HG02852 (cell line): ENCODE results near the gene COX14.
"Not testable (repeated sequence)": the region's sequence is repeated elsewhere in the genome, so short reads cannot be mapped to it uniquely, and the experiment has no call there.

ENCODE experiments used
- ATAC-seq: cut with Tn5 transposase; IDR thresholded peaks from one replicate; pipeline ENCODE4 v1.9.1; 2021; ENCODE audit warnings: mild to moderate bottlenecking, moderate library complexity; ENCODE audit not compliant: unreplicated experiment

Gene COX14

DNA sequence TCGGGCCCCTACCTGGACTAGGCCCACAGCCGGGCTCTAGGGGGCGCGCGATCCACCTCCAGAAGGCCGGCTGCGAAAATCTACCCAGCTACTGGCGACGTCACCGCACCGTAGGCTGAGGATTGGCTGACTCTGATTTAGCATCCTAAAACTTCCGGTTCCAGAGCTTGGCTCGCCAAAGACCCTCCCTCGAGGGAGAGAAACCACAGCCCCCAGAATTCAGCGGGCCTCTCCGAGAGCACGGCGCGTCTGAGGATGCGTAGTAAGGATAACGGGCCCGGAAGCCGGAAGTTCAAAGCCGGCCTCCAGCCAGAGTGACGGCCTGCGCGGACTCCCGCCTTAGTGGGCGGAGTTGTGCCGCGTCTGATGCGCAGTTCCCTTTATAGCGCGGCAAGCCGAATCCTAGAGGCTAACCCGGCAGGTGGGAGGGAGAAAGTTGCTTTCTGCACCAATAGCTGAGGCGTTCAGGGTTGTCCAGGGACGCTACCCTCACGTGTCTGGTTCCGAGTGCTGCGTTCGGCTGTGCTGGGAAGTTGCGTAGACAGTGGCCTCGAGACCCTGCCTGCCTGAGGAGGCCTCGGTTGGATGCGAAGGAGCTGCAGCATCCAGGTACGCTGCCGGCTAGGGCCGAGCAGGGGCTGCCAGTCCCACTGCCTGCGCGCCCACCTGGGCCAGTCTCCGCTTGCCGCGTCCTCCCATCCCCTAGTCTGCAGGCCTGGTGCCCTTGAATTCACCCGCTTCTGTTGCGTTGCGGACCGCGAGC is at the start of gene COX14:
TSS of gene COX14 (plus strand) at position 544 of the 763 bp plus-strand sequence. CDS start 7,808 bp downstream, outside the sequence.
- ATAC-seq = peak; percentile 75

DNA sequence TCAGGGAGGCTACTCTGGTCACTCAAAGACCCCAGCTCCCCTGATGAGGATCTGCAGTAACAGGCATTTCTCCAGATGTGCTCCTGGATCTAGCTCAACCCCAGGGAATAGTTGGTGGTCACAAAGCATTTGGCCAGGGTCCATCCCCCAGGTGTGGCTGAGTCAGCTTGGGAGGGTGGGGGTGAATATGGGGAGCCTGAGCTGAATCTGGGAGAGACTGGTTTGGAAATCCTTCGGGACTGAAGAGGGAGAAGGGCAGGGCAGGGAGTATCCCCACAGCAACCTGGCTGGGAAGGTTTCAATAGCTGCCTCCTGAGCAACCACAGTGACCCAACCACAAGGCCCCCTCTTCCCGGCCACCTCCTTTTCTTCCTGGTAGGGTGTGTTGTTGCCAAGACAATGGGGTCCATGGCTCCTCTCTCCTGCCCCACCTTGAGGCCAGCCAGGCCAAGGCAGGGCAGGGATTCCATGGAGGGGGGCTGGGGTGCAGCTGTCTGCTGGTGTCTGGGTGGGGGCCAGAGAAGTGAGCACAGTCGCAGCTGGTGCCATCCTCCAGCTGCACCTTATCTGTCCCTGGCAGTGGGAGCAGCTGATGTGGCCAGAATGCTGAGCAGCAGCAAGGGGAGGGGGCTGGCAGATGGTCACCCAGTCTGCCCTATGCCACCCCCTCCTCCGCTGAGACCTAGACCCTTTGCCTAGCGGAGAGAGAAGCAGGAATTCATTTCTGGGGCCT is 49.1 kb upstream of the COX14 start:
- ATAC-seq = no peak

DNA sequence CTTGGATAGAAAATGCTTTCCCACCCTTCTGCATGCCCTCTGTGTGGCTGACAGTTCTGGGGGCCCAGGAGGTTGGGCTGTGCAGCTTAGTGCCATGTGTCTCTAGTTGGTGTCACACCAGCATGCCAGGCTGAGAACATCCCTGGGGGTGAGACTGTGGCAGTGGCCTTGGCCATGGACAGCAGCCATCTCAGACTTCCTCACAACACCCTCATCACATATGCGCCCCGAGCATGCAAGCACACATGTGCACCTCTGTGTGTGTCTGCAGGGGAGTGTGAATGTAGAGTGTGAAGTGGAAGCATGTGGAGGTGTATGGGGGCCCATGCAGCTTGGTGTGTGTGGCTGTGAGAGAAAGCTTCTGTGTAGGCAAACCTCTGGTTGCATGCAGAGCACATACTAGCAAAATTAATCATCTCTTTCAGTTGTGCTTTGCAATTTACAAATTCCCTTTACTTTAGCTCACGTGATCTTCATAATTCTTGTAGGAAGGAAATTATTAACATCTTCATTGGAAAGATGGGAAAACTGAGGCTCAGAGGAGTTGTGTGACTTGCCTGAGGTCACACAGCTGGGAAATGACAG is 46.2 kb upstream of the COX14 start:
- ATAC-seq = no peak

DNA sequence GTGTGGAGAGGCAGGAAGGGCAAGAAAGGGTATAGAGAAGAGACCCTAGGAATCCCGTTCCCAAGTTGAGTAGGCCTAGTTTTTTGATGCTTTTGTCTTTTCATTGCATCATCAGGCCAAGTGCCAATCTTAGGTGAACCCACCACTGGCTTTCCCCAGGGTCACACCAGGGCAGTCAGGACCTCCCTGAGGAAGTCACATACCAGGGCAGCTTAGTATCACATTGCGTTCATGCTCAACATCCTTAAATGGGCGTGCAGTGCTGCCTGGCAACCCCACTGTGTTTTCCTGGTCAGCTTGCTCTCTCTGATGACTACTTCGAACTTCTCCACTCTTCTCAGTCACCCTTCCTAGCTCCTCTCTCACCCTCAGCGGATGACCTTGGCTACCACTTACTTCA is 45.6 kb upstream of the COX14 start:
- no peak for ATAC-seq

DNA sequence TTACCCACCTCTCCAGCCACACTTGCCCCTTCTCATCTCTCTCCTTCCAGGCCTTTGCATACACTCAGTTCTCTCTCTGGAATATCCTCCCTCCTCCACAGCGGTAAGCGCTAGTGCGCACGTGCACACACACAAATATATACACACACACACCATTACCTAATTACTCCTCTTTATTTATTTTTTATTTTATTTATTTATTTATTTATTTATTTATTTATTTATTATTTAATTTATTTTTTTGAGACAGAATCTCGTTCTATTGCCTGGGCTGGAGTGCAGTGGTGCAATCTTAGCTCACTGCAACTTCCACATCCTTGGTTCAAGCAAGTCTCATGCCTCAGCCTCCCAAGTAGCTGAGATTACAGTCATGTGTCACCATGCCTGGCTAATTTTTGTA is 43.0 kb upstream of the COX14 start:
- ATAC-seq = no peak

DNA sequence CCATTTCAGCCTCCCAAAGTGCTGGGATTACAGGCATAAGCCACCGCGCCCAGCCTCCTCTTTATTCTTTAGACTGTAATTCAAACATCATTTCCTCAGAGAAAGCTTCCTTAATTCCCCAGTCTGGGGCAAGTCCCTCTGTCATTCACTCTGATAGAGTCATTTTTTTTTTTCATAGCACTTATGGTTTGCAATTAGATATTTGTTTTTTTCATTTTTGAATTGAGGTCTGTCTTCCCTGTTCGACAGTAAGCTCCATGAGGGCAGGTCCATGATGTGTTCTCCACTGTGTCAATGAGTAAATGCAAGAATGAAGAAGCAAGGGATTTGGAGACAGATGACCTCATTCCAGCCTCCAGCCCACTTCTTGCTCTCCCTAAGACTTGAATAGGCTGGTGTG is 42.5 kb upstream of the COX14 start:
- ATAC-seq = no peak

DNA sequence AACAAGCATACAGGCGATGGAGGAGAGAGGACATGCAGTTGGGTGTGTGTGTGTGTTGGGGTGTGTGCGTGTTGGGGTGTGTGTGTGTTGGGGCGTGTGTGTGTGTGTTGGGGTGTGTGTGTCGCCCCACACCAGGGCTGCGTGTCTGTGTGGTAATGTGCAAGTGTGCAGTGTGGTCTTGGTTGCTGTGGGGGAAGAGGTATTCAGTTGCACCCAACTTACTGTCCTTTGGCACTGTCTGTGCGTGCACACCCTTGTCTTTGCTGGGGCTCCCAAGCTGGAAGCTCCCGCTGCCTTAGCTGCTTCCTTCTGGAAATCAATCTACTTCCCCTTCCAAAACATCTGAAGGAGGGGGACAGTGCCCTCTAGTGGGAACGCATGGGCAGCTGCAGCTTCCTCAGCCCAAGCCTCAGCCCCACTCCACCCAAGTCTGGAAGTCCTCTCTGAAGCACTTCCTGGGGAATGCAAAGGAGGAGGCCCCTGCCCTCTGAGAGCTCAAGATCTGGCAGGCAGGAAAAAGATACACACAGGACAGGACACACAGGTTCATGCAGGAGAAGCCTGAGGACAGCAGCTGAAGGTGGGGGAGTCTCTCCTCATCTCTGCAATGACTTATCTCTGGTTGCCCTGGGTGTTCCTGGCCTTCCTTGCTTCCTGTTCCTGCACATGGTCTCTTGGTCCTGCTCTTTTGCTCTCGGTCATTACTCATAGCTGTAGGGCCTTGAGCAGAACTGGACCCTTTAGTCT is 41.5 kb upstream of the COX14 start:
- no peak for ATAC-seq

DNA sequence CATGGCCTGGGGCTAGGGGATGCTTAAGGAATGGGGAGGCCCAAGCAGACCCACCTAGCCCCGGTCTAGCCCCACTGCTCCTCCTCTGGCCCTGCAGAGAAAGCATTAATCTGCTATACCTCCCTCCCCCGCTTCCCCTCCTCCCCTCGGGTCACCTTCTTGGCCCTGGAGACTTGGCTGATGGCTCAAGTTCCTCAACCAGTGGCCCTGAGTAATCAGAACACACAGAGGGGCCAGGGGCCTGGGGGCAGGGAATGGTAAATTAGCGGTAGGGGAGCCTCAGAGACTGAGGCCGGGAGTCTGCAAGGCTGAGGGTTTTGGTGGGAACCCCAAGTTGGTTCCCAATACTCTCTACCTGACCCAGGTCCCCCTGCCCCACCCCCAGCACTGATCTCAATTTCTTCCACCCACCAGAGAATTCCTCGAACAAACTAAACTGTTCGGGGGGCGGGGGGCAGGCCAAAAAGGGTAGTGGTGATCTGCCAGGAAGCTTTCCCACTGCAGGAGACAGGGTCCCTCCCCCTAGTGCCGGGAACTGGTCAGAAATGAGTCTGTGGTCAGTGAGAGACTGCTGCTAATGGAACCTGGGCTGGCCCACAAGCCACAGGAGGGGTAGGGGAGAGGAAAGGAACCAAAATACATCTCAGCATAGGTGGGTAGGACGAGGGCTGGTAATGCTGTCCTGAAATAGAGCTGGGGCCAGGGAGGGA is 39.7 kb upstream of the COX14 start:
- no peak for ATAC-seq

DNA sequence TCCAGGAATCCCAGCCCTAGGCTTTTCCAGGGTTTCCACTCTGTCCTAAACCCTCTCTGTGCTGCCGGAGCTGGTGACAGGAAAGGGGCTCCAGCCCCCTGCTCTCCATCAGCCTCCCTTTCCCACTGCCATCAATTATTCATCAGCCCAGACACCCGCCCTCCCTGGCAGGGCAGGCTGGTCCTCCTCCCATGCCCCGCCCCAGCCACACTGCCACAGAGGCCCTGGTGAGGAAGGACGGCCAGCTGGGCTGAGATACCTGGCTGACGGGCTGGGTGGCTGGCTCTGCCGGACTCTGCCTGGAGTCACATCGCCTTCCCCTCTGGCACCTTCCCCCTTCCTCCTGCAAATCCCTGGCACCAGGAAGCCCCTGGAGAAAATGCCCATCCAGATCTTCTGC is 38.8 kb upstream of the COX14 start:
- no peak for ATAC-seq

DNA sequence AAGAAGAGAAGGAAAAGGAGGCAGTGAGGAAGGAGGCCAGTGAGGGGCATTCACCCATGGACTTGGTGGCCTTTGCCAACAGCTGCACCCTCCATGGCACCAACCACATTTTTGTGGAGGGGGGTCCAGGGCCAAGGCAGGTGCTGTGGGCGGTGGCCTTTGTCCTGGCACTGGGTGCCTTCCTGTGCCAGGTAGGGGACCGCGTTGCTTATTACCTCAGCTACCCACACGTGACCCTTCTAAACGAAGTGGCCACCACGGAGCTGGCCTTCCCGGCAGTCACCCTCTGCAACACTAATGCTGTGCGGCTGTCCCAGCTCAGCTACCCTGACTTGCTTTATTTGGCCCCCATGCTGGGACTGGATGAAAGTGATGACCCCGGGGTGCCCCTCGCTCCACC is 38.3 kb upstream of the COX14 start:
- no peak for ATAC-seq

DNA sequence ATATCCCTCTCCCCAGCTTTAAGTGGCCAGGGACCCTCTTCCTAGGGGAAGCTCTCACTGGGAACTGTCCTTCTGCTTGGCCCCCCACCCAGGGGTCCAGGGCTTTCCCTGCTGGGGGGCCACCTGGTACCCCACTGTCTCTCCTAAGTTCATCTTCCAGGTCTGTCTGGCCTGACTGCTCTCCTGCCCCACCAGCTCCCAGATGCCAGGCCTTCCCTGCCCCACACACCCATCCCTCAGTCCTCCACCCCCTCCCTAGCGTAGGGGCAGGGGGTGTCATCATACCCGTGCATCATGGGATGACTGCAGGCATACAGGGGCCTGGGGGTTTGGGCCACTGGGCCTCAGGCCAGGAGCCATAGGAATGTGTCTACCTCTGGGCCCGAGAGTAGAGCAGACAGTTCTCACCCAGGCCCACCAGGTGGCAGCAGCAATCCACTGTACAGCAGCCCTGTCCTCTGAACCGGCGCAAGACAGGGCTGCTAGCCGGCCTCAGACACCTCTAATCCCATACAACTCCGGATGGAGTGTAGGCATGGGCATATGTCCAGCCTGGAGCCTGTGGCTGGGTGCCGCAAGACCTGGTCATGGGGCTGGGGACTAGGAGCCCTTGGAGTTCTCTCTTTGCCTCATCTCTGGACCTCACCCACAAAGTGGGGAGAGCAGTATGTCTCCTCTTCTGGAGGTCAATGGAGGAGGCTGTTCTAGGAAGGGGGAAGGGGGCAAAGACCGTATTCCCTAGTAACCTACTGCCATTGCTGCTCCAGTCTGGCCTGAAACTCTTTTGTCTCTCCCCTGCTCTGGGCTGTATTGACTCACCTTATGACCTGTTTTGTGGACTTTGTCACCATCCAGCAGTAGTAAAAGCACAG is 36.9 kb upstream of the COX14 start:
- ATAC-seq = peak; percentile 91

DNA sequence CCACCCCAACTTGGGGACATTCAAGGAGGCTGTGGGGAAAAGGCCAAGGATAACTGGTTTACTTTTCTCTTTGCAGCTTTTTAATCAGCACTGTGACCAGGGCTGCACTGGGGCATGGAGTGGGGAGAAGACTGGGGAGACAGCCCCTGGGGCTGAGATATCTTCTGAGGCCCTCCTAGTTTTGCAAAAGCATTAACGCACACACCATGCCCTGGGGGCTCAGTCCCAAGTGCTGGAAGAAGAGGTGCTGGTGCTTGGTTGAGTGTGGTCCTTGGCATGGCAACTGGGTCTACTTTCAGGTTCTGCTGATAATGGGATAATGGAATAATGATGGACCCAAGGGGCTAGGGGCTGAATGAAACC is 36.2 kb upstream of the COX14 start:
- ATAC-seq = no peak

DNA sequence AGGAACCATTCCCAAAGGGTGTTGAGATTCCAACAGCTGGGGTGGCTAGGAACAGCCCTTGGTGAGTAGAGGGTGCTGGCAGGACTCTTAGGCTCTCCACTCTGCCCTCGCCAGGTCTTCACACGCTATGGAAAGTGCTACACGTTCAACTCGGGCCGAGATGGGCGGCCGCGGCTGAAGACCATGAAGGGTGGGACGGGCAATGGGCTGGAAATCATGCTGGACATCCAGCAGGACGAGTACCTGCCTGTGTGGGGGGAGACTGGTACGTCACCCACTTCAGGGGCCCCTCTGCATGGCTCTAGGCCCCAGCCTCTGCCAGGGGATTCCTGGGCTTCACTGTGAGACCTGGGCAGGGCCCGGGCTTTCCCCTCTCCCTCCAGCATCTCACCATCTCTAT is 34.9 kb upstream of the COX14 start:
- no peak for ATAC-seq

DNA sequence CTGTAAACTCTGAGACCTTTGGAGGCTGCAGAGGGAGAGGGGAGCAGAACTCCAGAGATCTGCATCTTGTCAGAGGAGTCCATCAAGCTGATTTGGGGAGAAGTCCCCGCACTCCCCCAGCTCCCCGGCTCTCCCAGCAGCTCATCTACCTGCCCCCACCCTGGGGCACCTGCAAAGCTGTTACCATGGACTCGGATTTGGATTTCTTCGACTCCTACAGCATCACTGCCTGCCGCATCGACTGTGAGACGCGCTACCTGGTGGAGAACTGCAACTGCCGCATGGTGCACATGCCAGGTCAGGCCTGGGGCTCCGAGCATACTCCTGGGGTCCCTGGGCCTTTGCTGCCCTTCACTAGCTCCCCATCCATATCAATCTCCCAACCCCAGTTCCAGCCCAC is 33.8 kb upstream of the COX14 start:
- no peak for ATAC-seq

DNA sequence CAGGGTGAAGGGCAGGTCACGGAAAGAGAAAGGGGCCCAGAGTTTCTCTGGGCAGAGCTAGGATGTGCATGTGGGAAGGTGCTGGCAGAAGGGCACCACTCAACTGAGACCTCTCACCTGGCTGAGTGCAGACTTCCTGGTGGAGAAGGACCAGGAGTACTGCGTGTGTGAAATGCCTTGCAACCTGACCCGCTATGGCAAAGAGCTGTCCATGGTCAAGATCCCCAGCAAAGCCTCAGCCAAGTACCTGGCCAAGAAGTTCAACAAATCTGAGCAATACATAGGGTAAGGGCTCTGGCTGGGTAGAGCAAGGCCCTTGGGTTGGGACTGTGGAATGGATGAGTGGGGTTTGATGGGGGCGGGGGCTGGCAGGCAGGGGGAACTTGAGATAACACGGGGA is 32.3 kb upstream of the COX14 start:
- no peak for ATAC-seq

DNA sequence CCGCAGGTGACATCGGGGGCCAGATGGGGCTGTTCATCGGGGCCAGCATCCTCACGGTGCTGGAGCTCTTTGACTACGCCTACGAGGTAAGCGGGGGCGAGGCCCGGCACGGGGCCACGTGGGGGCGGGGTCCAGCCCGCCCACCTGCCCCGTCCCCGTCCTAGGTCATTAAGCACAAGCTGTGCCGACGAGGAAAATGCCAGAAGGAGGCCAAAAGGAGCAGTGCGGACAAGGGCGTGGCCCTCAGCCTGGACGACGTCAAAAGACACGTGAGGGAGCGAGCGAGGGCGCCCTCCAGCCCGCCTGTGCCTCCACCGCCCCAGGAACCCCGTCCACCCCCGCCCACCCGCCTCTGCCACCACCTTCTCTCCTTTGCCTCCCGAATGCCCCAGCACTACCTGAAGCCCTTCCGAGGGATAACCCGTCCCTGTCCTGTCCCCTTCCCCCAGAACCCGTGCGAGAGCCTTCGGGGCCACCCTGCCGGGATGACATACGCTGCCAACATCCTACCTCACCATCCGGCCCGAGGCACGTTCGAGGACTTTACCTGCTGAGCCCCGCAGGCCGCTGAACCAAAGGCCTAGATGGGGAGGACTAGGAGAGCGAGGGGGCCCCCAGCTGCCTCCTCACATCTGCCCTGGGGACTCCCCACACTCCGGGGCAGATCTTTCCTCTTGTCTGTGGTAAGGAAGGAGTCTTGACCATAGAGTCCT is 30.8 kb upstream of the COX14 start:
- no peak for ATAC-seq

DNA sequence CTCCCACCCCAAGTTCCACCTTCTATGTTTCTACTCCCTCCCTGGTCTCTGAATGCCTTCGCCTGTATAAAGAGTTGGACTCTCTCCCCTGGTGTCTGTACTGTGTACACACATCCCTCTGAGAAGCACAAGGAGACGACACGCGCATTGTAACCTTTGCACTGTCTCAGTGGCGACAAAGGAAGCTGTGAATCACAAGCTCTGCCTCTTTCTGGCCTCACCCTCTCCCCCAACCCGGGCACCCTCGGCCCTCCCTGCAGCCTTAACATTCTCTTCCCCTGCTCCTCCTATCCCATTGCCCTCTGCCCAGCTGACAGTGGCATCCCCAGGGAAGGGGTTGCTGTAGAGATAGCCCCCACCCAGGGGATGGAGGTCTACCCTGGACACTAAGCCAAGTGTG is 29.4 kb upstream of the COX14 start:
- ATAC-seq = no peak

DNA sequence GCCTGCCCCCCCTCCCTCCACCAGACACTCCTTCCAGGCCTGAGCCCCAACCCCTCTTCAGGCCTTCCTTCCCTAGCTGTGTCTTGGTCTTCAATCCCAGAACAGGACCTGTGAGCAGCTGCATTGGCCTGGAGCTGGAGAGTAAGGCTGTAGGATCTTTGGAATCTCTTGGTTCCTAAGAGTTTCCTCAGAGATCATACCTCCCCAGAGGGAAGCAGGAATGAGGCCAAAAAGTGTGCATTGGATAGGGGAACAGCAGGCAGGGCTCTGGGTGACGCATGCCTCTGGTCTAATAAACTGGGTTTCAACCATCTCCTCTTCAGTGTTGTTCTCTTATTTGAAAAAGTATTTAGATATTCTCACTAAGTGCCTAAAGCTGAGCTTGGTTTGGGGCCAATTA is 28.7 kb upstream of the COX14 start:
- ATAC-seq = no peak

DNA sequence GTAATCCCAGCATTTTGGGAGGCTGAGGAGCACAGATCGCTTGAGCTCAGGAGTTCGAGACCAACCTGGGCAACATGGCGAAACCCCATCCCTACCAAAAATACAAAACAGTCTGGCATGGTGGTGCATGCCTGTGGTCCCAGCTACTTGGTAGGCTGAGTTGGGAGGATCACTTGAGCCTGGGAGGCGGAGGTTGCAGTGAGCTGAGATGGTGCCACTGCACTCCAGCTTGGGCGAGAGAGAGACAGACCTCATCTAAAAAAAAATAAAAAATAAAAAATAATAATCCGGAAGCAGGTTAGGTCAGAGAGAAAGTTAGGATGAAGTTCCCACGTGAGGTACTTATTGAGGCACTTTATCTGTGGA is 27.6 kb upstream of the COX14 start:
- not testable (repeated sequence) for ATAC-seq
